K562 (cell line): Measurements from ENCODE around the gene IFRD1. TPM values are rescaled to one million over a fixed set of nuclear protein-coding genes. Genes with fewer than 3 reads are reported as not detected.
A peak's percentile ranks its signal among the peaks of the same experiment; 100 is the strongest.

Experiments
- ARHGAP35 ChIP-seq: fragments of 450-650 bp; IDR thresholded peaks from 2 replicates; pipeline ENCODE4 v1.6.1; 2018; ENCODE audit not compliant: partially characterized antibody
- BRD9 ChIP-seq: fragments of 450-650 bp; IDR thresholded peaks from 2 replicates; pipeline ENCODE4 v1.6.1; 2018; ENCODE audit warnings: low read depth; ENCODE audit not compliant: partially characterized antibody
- E2F3 ChIP-seq: fragments of 250-450 bp; sonication (Bioruptor Pico); IDR thresholded peaks from 2 replicates; pipeline ENCODE4 v1.4.0; 2020; ENCODE audit warnings: mild to moderate bottlenecking
- ETV5 ChIP-seq: sonication (generic); formaldehyde crosslinking; IDR thresholded peaks from 2 replicates; pipeline ENCODE4 v1.4.0; 2020; ENCODE audit warnings: low read depth, mild to moderate bottlenecking, missing genetic modification reagents
- HDAC3 ChIP-seq: fragments of 450-650 bp; IDR thresholded peaks from 2 replicates; pipeline ENCODE4 v1.6.1; 2018; ENCODE audit warnings: borderline replicate concordance, mild to moderate bottlenecking, moderate library complexity; ENCODE audit not compliant: partially characterized antibody
- ILK ChIP-seq: fragments of 450-650 bp; IDR thresholded peaks from 2 replicates; pipeline ENCODE4 v1.6.1; 2016; ENCODE audit warnings: missing genetic modification characterization, low read depth, mild to moderate bottlenecking, missing compliant biosample characterization, moderate library complexity, borderline replicate concordance
- KDM2B ChIP-seq: fragments of 250-450 bp; sonication (Bioruptor Pico); IDR thresholded peaks from 2 replicates; pipeline ENCODE4 v1.8.0; 2021; ENCODE audit warnings: mild to moderate bottlenecking, moderate library complexity
- MAX ChIP-seq: sonication (generic); formaldehyde crosslinking; IDR thresholded peaks from 2 replicates; pipeline ENCODE4 v1.9.0; 2022; ENCODE audit warnings: mild to moderate bottlenecking, missing genetic modification reagents
- MTA2 ChIP-seq: fragments of 450-650 bp; IDR thresholded peaks from 2 replicates; pipeline ENCODE4 v1.6.1; 2016; ENCODE audit warnings: low read depth
- PCBP1 ChIP-seq: fragments of 200-400 bp; formaldehyde crosslinking; IDR thresholded peaks from 2 replicates; pipeline ENCODE4 v1.6.1; 2018; ENCODE audit warnings: mild to moderate bottlenecking, low read depth, low read length; ENCODE audit not compliant: poor library complexity, severe bottlenecking
- PKNOX1 ChIP-seq: fragments of 450-650 bp; IDR thresholded peaks from 2 replicates; pipeline ENCODE4 v1.6.1; 2016
- RAD51 ChIP-seq: fragments of 450-650 bp; IDR thresholded peaks from 2 replicates; pipeline ENCODE4 v1.7.1; 2016; ENCODE audit warnings: low read depth, mild to moderate bottlenecking, borderline replicate concordance
- RBBP5 ChIP-seq: fragments of 200-600 bp; sonication (generic); IDR thresholded peaks from 2 replicates; pipeline ENCODE4 v1.6.1; 2012; ENCODE audit warnings: borderline replicate concordance, mild to moderate bottlenecking, low read length, control low read depth, inconsistent platforms; ENCODE audit not compliant: insufficient read depth, poor library complexity, severe bottlenecking
- SREBF2 ChIP-seq: sonication (generic); formaldehyde crosslinking; IDR thresholded peaks from 2 replicates; pipeline ENCODE4 v1.4.0; 2020; ENCODE audit warnings: mild to moderate bottlenecking, missing genetic modification reagents
- TBP ChIP-seq: optimal IDR thresholded peaks from 2 replicates; pipeline ENCODE3; 2011; ENCODE audit warnings: low read depth, low read length, improper control_type of control experiment
- ZKSCAN3 ChIP-seq: fragments of 250-450 bp; sonication (Bioruptor Pico); IDR thresholded peaks from 2 replicates; pipeline ENCODE4 v1.4.0; 2020
- ZNF583 ChIP-seq: fragments of 250-450 bp; sonication (Bioruptor Pico); IDR thresholded peaks from 2 replicates; pipeline ENCODE4 v1.4.0; 2020
- ZNF75A ChIP-seq: fragments of 450-650 bp; formaldehyde crosslinking; IDR thresholded peaks from 2 replicates; pipeline ENCODE4 v1.4.0; 2020; ENCODE audit warnings: mild to moderate bottlenecking
- ZNF766 ChIP-seq: fragments of 200-800 bp; sonication (Bioruptor generic); conservative IDR thresholded peaks from 2 replicates; pipeline ENCODE4 v1.6.1; 2016; ENCODE audit warnings: missing genetic modification characterization, missing compliant biosample characterization
- polyA plus RNA-seq, 8 experiments: library from polyadenylated mRNA; depleted of rRNA in 4 of 8; stranded (reverse) in 5 of 8; unstranded in 3 of 8; fragments of >200 nt; fragmentation: Nextera tagmentation in 2 of 8; fragmentation: Illumina TruSeq in 1 of 8; extraction: Ambion mirVana in 2 of 8; extraction: Trizol in 1 of 8; gene quantifications; 2 replicates each; pipeline versions ENCODE4 v1.2.1 to v1.2.3, GENCODE V29; 2011 to 2014; ENCODE audit warnings: inconsistent platforms in 1 of 8, missing spikeins in 1 of 8
- total RNA-seq, 7 experiments: library from RNA; depleted of rRNA in 6 of 7; stranded (reverse); fragments of >200 nt in 6 of 7; fragmentation: Illumina TruSeq in 2 of 7; extraction: Trizol in 2 of 7; gene quantifications; 2 replicates each; pipeline versions ENCODE4 v1.2.1 to v1.2.3, GENCODE V29; 2011 to 2021; ENCODE audit warnings: low replicate concordance in 1 of 7
- TF ChIP-seq, protein P1 (sequence below): sonication (generic); formaldehyde crosslinking; IDR thresholded peaks from 2 replicates; pipeline ENCODE4 v1.8.0; 2022; ENCODE audit warnings: missing genetic modification reagents, mild to moderate bottlenecking, borderline replicate concordance
- TF ChIP-seq, protein P2 (sequence below), 3 experiments: fragments of 200-800 bp in 1 of 3; sonication (Bioruptor generic) in 1 of 3; sonication (generic) in 1 of 3; formaldehyde crosslinking in 1 of 3; IDR thresholded peaks; 2 replicates each; pipeline versions ENCODE4 v1.6.1 to v1.8.0; 2016 to 2022; ENCODE audit warnings: mild to moderate bottlenecking in 2 of 3, missing compliant biosample characterization in 2 of 3, missing genetic modification characterization in 2 of 3, missing genetic modification reagents in 1 of 3

Gene IFRD1
- total and polyA plus RNA-seq, 9 of the 15 experiments (the other 6 are each of a cell fraction or from before 2014, with no cell fraction given) = 27.6 to 81.8 (median 68.1) TPM

DNA sequence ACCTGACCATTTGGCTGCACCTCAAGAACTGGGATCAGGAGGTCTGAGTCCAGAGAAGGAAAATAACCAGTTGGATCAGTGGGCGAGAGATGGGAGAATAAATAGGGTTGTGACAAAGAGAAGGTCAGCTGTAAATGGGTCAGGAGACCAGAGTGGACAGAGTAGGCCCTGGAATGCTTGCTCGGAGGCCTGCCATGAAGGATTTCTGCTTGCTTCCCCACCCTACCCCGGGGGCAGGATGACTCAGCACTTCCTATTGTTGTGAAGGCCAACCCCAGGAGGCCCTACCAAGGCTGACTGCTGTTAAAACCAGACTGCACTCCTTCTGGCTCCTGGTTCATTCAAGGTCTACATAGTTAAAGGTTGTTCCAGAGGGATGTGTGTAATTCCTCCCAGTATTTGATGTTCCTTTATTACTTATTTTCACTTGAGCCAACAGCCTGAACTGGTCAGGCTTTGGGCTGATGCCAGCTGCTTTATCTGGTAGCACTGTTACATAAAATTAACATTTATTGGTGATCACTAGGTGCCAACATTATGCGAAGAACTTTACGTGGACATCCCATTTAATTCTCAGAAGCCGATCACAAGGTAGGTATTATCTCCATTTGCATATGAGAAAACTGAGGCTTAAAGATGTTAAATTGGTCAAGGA, 27.3 kb upstream of the IFRD1 start (continued):
- TF ChIP-seq TBP (peak; percentile 14), ZNF583 (CRISPR knock-in tag) (peak; percentile 71; the same call in 1 of the 2 replicates), ETV5 (no peak), E2F3 (CRISPR knock-in tag) (peak; percentile 61; the same call in 1 of the 2 replicates), ZKSCAN3 (CRISPR knock-in tag) (no peak), MTA2 (no peak), HDAC3 (no peak), ZNF766 (CRISPR knock-in tag) (peak; percentile 71; the same call in 1 of the 2 replicates), KDM2B (CRISPR knock-in tag) (no peak), RBBP5 (no peak), PKNOX1 (no peak), BRD9 (peak; percentile 39), ARHGAP35 (no peak), PCBP1 (no peak), RAD51 (no peak), MAX (CRISPR knock-in tag) (no peak), ZNF75A (CRISPR knock-in tag) (no peak), SREBF2 (CRISPR knock-in tag) (no peak), ILK (tag) (no peak)
- TF ChIP-seq, protein P1, sequence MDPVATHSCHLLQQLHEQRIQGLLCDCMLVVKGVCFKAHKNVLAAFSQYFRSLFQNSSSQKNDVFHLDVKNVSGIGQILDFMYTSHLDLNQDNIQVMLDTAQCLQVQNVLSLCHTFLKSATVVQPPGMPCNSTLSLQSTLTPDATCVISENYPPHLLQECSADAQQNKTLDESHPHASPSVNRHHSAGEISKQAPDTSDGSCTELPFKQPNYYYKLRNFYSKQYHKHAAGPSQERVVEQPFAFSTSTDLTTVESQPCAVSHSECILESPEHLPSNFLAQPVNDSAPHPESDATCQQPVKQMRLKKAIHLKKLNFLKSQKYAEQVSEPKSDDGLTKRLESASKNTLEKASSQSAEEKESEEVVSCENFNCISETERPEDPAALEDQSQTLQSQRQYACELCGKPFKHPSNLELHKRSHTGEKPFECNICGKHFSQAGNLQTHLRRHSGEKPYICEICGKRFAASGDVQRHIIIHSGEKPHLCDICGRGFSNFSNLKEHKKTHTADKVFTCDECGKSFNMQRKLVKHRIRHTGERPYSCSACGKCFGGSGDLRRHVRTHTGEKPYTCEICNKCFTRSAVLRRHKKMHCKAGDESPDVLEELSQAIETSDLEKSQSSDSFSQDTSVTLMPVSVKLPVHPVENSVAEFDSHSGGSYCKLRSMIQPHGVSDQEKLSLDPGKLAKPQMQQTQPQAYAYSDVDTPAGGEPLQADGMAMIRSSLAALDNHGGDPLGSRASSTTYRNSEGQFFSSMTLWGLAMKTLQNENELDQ (CRISPR knock-in tag) = no peak
- TF ChIP-seq, protein P2, sequence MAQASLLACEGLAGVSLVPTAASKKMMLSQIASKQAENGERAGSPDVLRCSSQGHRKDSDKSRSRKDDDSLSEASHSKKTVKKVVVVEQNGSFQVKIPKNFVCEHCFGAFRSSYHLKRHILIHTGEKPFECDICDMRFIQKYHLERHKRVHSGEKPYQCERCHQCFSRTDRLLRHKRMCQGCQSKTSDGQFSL (CRISPR knock-in tag; IDR thresholded peaks at IDR 0.05) = no peak
- TF ChIP-seq, protein P2 (tag; IDR thresholded peaks at IDR 0.05) = no peak
